Measurements from ENCODE around the gene RPE.

Gene RPE

GRCh38 chr2:210054696-210055095 lies 52.3 kb downstream of the RPE start:
- TF ChIP-seq CTCF (IDR thresholded peaks at IDR 0.05; ENCODE audit: low read depth, low read length) = no peak
- no peak for DNase-seq (ENCODE audit: low read depth, low spot score)
- H3K4me3 ChIP-seq (ENCODE audit: low read depth, low read length) = no peak overlapping the region
- in situ Hi-C loops (cut with HindIII; ENCODE audit: low sequenced_read_pairs) = no loop called here

GRCh38 chr2:210055825-210056224 lies 53.4 kb downstream of the RPE start:
- in situ Hi-C loops (cut with HindIII; ENCODE audit: low sequenced_read_pairs) = no loop called here
- H3K4me3 ChIP-seq (ENCODE audit: low read depth, low read length) = no peak overlapping the region
- no peak for TF ChIP-seq CTCF (IDR thresholded peaks at IDR 0.05; ENCODE audit: low read depth, low read length)
- no peak for DNase-seq (ENCODE audit: low read depth, low spot score)

DNA sequence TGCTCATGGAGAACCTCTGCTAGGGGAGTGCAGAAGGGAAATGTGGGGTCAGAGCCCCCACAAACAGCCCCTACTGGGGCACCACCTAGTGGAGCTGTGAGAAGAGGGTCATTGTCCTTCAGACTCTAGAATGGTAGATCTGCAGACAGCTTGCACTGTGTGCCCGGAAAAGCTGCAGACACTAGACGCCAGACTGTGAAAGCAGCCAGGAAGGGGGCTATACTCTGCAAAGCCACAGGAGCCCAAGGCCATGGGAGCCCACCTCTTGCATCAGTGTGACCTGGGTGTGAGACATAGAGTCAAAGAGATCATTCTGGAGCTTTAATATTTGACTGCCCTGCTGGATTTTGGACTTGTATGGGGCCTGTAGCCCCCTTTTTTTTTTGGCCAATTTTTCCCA lies 60.9 kb downstream of the RPE start:
- H3K4me3 ChIP-seq (ENCODE audit: low read depth, low read length) = no peak overlapping the region
- TF ChIP-seq CTCF (IDR thresholded peaks at IDR 0.05; ENCODE audit: low read depth, low read length) = no peak
- in situ Hi-C loops (cut with HindIII; ENCODE audit: low sequenced_read_pairs) = no loop called here
- no peak for DNase-seq (ENCODE audit: low read depth, low spot score)

Measured in astrocyte of the spinal cord (primary cell).